ENCODE data around the gene PFKFB4. TPM values are rescaled to one million over a fixed set of nuclear protein-coding genes. Genes with fewer than 3 reads are reported as not detected.

The PFKFB4 gene
- total and polyA plus RNA-seq, 2 donors (not counting 1 experiment from before 2014, with no cell fraction given): 1.3 to 3.3 TPM

DNA sequence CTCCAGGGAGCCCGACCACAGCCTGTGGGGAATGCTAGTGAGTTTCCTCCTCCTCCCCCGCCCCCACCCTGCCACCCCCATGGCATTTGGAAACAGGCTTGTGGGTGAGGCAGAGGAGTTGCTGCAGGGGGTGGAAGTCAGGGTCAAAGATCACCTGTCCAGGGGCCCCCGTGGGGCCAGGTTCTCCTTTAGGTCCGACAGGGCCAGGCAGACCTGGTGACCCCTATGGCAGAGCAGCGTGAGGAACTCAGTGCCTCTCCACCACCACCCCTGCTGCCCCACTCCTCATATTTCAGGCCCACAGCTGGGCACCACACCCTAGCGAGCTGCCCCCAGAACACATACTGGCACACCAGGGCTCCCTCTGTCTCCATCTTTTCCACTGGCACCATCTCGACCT, 15.9 kb upstream of the PFKFB4 start:
- no peaks in the 10 kb centered on the region for H3K9me3 ChIP-seq (ENCODE audit: control extremely low read depth in 1 of 3, control insufficient read depth in 2 of 3, insufficient read depth in 1 of 3, low read length in 2 of 3)
- CTCF ChIA-PET: no interaction called here
- no peaks in the 10 kb centered on the region for H3K9me3 Mint-ChIP-seq (ENCODE audit: insufficient read depth)

DNA sequence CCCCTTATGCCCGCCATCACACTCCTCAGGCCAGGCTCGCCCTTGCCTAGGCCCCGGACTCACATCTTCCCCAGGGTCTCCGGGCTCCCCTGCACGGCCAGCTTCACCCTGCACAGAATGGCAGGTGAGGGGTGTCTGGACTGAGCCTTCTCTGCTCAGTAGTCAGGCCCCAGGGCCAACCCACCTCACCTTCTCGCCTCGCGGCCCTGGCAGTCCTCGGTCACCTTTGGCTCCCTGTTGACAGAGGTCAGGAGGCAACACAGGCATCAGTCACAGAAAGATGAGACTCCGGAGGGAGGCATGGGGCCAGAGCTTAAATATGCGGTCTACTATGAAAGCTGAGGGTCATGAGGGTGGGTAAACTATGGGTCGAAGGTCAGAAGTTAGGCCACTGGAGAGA, 15.3 kb upstream of the PFKFB4 start:
- DNase-seq (no peak), ATAC-seq (ENCODE audit: low read depth) (no peak)
- ChIA-PET POLR2A (no interaction called here), CTCF (no interaction called here)
- no peak overlapping the region for H3K4me3 Mint-ChIP-seq
- H3K27me3 ChIP-seq (replicated peaks in 1 of 4; ENCODE audit: control extremely low read depth in 1 of 4, control insufficient read depth in 3 of 4, insufficient read depth in 4 of 4, low read length in 3 of 4): no peaks in the 10 kb centered on the region
- no peak overlapping the region for H3K9ac ChIP-seq (ENCODE audit: low read length)
- no peaks in the 10 kb centered on the region for H3K36me3 ChIP-seq (replicated peaks in 1 of 2; ENCODE audit: control extremely low read depth in 1 of 2, control insufficient read depth in 1 of 2, extremely low read depth in 1 of 2, insufficient read depth in 2 of 2, low read length in 1 of 2)
- TF ChIP-seq, protein P1, sequence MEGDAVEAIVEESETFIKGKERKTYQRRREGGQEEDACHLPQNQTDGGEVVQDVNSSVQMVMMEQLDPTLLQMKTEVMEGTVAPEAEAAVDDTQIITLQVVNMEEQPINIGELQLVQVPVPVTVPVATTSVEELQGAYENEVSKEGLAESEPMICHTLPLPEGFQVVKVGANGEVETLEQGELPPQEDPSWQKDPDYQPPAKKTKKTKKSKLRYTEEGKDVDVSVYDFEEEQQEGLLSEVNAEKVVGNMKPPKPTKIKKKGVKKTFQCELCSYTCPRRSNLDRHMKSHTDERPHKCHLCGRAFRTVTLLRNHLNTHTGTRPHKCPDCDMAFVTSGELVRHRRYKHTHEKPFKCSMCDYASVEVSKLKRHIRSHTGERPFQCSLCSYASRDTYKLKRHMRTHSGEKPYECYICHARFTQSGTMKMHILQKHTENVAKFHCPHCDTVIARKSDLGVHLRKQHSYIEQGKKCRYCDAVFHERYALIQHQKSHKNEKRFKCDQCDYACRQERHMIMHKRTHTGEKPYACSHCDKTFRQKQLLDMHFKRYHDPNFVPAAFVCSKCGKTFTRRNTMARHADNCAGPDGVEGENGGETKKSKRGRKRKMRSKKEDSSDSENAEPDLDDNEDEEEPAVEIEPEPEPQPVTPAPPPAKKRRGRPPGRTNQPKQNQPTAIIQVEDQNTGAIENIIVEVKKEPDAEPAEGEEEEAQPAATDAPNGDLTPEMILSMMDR (IDR thresholded peaks at IDR 0.05): no peak
- TF ChIP-seq EZH2 (IDR thresholded peaks at IDR 0.05; ENCODE audit: borderline replicate concordance, insufficient read depth, low read depth, low read length, poor library complexity, severe bottlenecking): no peak
- H3K27me3 Mint-ChIP-seq: no peaks in the 10 kb centered on the region
- intact Hi-C loops (cut with micrococcal nuclease): no loop called here
- H3K4me1 Mint-ChIP-seq: no peaks in the 10 kb centered on the region
- H3K4me2 ChIP-seq (replicated peaks; ENCODE audit: low read depth, low read length, poor library complexity, severe bottlenecking): no peak overlapping the region
- H4K20me1 ChIP-seq (ENCODE audit: control insufficient read depth, insufficient read depth, low read length, poor library complexity, severe bottlenecking): no peaks in the 10 kb centered on the region
- 91% methylated on average over 12 of the region's 12 CpGs for WGBS (ENCODE audit: insufficient coverage)
- H3K27ac Mint-ChIP-seq: no peak overlapping the region
- no peak overlapping the region for H3K27ac ChIP-seq (ENCODE audit: low read length in 2 of 2)
- no peaks in the 10 kb centered on the region for H3K9me3 Mint-ChIP-seq (ENCODE audit: insufficient read depth)
- H2AFZ ChIP-seq (ENCODE audit: insufficient read depth, low read depth, low read length, poor library complexity, severe bottlenecking): no peak overlapping the region
- H3K4me1 ChIP-seq (ENCODE audit: control insufficient read depth in 2 of 2, insufficient read depth in 2 of 2, low read length in 2 of 2): no peaks in the 10 kb centered on the region
- H3K9me3 ChIP-seq (ENCODE audit: control extremely low read depth in 1 of 3, control insufficient read depth in 2 of 3, insufficient read depth in 1 of 3, low read length in 2 of 3): no peaks in the 10 kb centered on the region
- no peak overlapping the region for H3K4me3 ChIP-seq (ENCODE audit: control extremely low read depth in 1 of 5, extremely low read depth in 1 of 5, insufficient read depth in 1 of 5, low read depth in 2 of 5, low read length in 4 of 5)
- no peaks in the 10 kb centered on the region for H3K79me2 ChIP-seq (ENCODE audit: control insufficient read depth, insufficient read depth, low read length)

More for the DNA sequence above, 15.9 kb upstream of the PFKFB4 start:
- POLR2A ChIA-PET: no interaction called here
- H3K4me1 ChIP-seq (ENCODE audit: control insufficient read depth in 2 of 2, insufficient read depth in 2 of 2, low read length in 2 of 2): no peaks in the 10 kb centered on the region
- H3K9ac ChIP-seq (ENCODE audit: low read length): no peak overlapping the region
- WGBS (ENCODE audit: insufficient coverage): 91% methylated on average over 5 of the region's 7 CpGs
- H3K4me1 Mint-ChIP-seq: no peaks in the 10 kb centered on the region
- H3K27ac ChIP-seq (ENCODE audit: low read length in 2 of 2): no peak overlapping the region
- H3K27me3 ChIP-seq (replicated peaks in 1 of 4; ENCODE audit: control extremely low read depth in 1 of 4, control insufficient read depth in 3 of 4, insufficient read depth in 4 of 4, low read length in 3 of 4): no peaks in the 10 kb centered on the region
- intact Hi-C loops (cut with micrococcal nuclease): no loop called here
- H3K27me3 Mint-ChIP-seq: no peaks in the 10 kb centered on the region
- ATAC-seq (ENCODE audit: low read depth): no peak
- DNase-seq: no peak
- no peak overlapping the region for H3K4me3 ChIP-seq (ENCODE audit: control extremely low read depth in 1 of 5, extremely low read depth in 1 of 5, insufficient read depth in 1 of 5, low read depth in 2 of 5, low read length in 4 of 5)
- H3K36me3 ChIP-seq (replicated peaks in 1 of 2; ENCODE audit: control extremely low read depth in 1 of 2, control insufficient read depth in 1 of 2, extremely low read depth in 1 of 2, insufficient read depth in 2 of 2, low read length in 1 of 2): no peaks in the 10 kb centered on the region
- no peaks in the 10 kb centered on the region for H3K79me2 ChIP-seq (ENCODE audit: control insufficient read depth, insufficient read depth, low read length)
- no peaks in the 10 kb centered on the region for H4K20me1 ChIP-seq (ENCODE audit: control insufficient read depth, insufficient read depth, low read length, poor library complexity, severe bottlenecking)
- H3K4me3 Mint-ChIP-seq: no peak overlapping the region
- no peak overlapping the region for H3K4me2 ChIP-seq (replicated peaks; ENCODE audit: low read depth, low read length, poor library complexity, severe bottlenecking)
- H2AFZ ChIP-seq (ENCODE audit: insufficient read depth, low read depth, low read length, poor library complexity, severe bottlenecking): no peak overlapping the region
- no peak overlapping the region for H3K27ac Mint-ChIP-seq
- TF ChIP-seq, protein P1 (IDR thresholded peaks at IDR 0.05): no peak
- TF ChIP-seq EZH2 (IDR thresholded peaks at IDR 0.05; ENCODE audit: borderline replicate concordance, insufficient read depth, low read depth, low read length, poor library complexity, severe bottlenecking): no peak

Data from B cell (primary cell).